Measurements from ENCODE around the gene SLIT3.

SLIT3 gene

GRCh38 chr5:169080448-169080911, 220.5 kb downstream of the SLIT3 start:
- no peak for DNase-seq (ENCODE audit: low read depth)

- no peak for DNase-seq (ENCODE audit: low read depth)
Measured at GRCh38 chr5:169079697-169080096, 221.2 kb downstream of the SLIT3 start.

- no peak for DNase-seq (ENCODE audit: low read depth)
Measured at GRCh38 chr5:169074839-169075238, 226.1 kb downstream of the SLIT3 start.

- no peak for DNase-seq (ENCODE audit: low read depth)
Measured at GRCh38 chr5:169072233-169072632, 228.7 kb downstream of the SLIT3 start.

- no peak for DNase-seq (ENCODE audit: low read depth)
Measured at GRCh38 chr5:169070413-169070812, 230.5 kb downstream of the SLIT3 start.

- no peak for DNase-seq (ENCODE audit: low read depth)
Measured at GRCh38 chr5:169067751-169068173, 233.2 kb downstream of the SLIT3 start.

- no peak for DNase-seq (ENCODE audit: low read depth)
Measured at GRCh38 chr5:169065400-169065799, 235.5 kb downstream of the SLIT3 start.

GRCh38 chr5:169064093-169064492, 236.8 kb downstream of the SLIT3 start:
- no peak for DNase-seq (ENCODE audit: low read depth)

GRCh38 chr5:169063316-169063953, 237.5 kb downstream of the SLIT3 start:
- DNase-seq (ENCODE audit: low read depth), result no peak

GRCh38 chr5:169062690-169063089, 238.2 kb downstream of the SLIT3 start:
- DNase-seq (ENCODE audit: low read depth), result no peak

GRCh38 chr5:169054506-169054905, 246.4 kb downstream of the SLIT3 start:
- DNase-seq (ENCODE audit: low read depth), result no peak

GRCh38 chr5:169052207-169052606, 248.7 kb downstream of the SLIT3 start:
- DNase-seq (ENCODE audit: low read depth), result no peak

- no peak for DNase-seq (ENCODE audit: low read depth)
Measured at GRCh38 chr5:169051351-169051750, 249.6 kb downstream of the SLIT3 start.

- no peak for DNase-seq (ENCODE audit: low read depth)
Measured at GRCh38 chr5:169050636-169051035, 250.3 kb downstream of the SLIT3 start.

- no peak for DNase-seq (ENCODE audit: low read depth)
Measured at GRCh38 chr5:169050146-169050571, 250.8 kb downstream of the SLIT3 start.

- DNase-seq (ENCODE audit: low read depth), result no peak
Measured at GRCh38 chr5:169049712-169050111, 251.2 kb downstream of the SLIT3 start.

- no peak for DNase-seq (ENCODE audit: low read depth)
Measured at GRCh38 chr5:169048181-169049125, 252.5 kb downstream of the SLIT3 start.

- no peak for DNase-seq (ENCODE audit: low read depth)
Measured at GRCh38 chr5:169044962-169045361, 256.0 kb downstream of the SLIT3 start.

GRCh38 chr5:169041180-169041579, 259.8 kb downstream of the SLIT3 start:
- DNase-seq (ENCODE audit: low read depth), result no peak

GRCh38 chr5:169039592-169039991, 261.3 kb downstream of the SLIT3 start:
- DNase-seq (ENCODE audit: low read depth), result no peak

- DNase-seq (ENCODE audit: low read depth), result no peak
Measured at GRCh38 chr5:169037466-169037865, 263.5 kb downstream of the SLIT3 start.

GRCh38 chr5:169036079-169036805, 264.7 kb downstream of the SLIT3 start:
- no peak for DNase-seq (ENCODE audit: low read depth)
